GM10248 (cell line): Measurements from ENCODE around the gene SURF1.
A peak's percentile ranks its signal among the peaks of the same experiment; 100 is the strongest.

Source experiments
- CTCF ChIA-PET: fragments of 300-600 bp; sonication (Branson Sonifier 250); formaldehyde crosslinking; extraction: SDS; loops from one replicate; lab custom pipeline; 2021; ENCODE audit warnings: antibody characterized with exemption; lab: Yijun Ruan, JAX
- POLR2A ChIA-PET: fragments of 350-650 bp; sonication (Branson Sonifier 250); formaldehyde crosslinking; extraction: SDS; loops from one replicate; lab custom pipeline; 2020; ENCODE audit warnings: antibody characterized with exemption; lab: Yijun Ruan, JAX
- DNase-seq: peaks from one replicate; pipeline ENCODE4 v3.0.0; 2012; ENCODE audit errors: extremely low spot score
- TF ChIP-seq, protein P1 (sequence below): IDR thresholded peaks from 2 replicates; pipeline ENCODE4 v1.5.1; 2012; ENCODE audit warnings: mild to moderate bottlenecking, low read depth; ENCODE audit errors: extremely low read depth, missing control alignments, control extremely low read depth

Gene SURF1

DNA sequence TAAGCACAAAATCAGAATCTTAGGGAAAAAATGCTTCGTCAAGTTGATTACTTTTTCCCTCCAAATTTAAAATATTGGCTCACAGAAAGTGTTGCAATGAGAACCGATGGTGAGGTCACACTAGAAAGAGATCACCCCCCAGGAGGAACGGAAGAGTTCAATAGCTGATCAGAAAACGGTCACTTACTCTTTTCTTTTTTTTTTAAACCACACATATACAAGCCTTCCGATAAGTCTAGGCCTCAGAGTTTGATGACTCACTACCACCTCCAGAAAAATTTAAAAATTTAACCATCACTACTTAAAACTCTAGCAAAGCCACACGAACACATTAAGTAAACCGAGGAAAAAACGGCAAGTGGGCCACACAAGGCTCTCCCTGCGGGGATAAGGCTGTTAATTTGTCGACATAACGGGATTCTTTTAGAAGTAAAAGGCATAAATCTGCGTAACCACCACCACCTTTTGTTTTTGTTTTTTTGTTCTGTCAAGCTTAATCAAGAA is 18.4 kb upstream of the SURF1 start:
- ChIA-PET CTCF (interaction anchor here (1.1 to 4.8 kb wide), 3 partner anchors 12 to 112 kb away, joined by 3 to 22 read pairs (median 5); no protein-coding TSS in a partner anchor), POLR2A (interaction anchor here (1.2 to 2.5 kb wide), 3 partner anchors 11 to 45 kb away, joined by 3 to 10 read pairs (median 3); partner anchors contain the start of genes MED22 and RPL7A)
- TF ChIP-seq, protein P1, sequence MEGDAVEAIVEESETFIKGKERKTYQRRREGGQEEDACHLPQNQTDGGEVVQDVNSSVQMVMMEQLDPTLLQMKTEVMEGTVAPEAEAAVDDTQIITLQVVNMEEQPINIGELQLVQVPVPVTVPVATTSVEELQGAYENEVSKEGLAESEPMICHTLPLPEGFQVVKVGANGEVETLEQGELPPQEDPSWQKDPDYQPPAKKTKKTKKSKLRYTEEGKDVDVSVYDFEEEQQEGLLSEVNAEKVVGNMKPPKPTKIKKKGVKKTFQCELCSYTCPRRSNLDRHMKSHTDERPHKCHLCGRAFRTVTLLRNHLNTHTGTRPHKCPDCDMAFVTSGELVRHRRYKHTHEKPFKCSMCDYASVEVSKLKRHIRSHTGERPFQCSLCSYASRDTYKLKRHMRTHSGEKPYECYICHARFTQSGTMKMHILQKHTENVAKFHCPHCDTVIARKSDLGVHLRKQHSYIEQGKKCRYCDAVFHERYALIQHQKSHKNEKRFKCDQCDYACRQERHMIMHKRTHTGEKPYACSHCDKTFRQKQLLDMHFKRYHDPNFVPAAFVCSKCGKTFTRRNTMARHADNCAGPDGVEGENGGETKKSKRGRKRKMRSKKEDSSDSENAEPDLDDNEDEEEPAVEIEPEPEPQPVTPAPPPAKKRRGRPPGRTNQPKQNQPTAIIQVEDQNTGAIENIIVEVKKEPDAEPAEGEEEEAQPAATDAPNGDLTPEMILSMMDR: no peak
- DNase-seq: no peak

DNA sequence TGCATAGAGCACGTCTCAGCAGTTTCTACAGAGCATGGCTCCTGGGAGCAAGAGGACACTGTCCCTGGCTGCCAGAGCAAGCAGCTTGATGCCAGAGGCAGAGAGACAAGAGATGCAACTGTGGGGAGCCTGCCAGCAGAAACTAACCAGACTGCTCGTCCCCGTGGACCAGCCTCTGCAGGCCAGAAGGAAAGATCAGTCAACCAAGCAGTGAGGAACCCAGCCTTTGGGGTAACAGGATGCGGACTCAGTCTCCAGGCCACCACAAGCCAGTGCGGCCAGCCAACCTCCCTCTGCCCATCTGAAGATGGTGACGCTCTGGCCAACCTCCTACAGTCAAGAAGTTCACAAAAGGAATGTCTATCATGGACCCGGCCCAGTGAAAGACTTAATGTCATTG is 15.9 kb upstream of the SURF1 start:
- CTCF ChIA-PET: interaction anchor here (0.7 to 4.8 kb wide), 9 partner anchors 9 to 228 kb away, joined by 3 to 22 read pairs (median 5); partner anchors contain the start of genes SURF1 and SURF2
- POLR2A ChIA-PET: interaction anchor here (1.2 to 3.5 kb wide), 5 partner anchors 9 to 32 kb away, joined by 3 to 21 read pairs (median 7); partner anchors contain the start of genes MED22, RPL7A, SURF1 and SURF2
- no peak for DNase-seq
- TF ChIP-seq, protein P1: no peak

DNA sequence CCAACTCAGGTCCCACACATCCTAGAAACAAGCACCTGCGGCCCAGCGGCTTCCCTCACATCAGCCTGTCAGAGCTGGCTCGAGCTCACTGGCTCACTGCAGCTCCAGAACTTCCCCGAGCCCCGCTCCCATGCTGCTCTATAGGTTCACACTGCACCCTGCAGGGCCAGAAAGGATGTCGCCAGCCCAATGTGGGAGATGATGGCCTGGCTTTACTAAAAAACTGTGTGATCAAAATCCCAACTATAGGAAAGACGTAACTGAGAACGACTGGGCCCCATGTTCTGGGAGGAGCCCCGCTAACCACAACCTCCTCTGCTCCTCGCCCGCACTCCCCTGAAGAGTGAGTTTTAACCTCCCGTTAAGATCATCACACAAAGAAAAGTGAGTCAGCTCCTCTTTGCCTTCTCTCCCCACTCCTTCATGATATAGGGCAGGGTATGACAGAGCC is 15.0 kb upstream of the SURF1 start:
- DNase-seq: no peak
- TF ChIP-seq, protein P1: peak; percentile 33
- ChIA-PET CTCF (interaction anchor here (0.7 to 4.8 kb wide), 13 partner anchors 8 to 227 kb away, joined by 3 to 22 read pairs (median 4); partner anchors contain the start of genes SLC2A6, SURF1 and SURF2), POLR2A (interaction anchor here (1.2 to 3.5 kb wide), 6 partner anchors 8 to 88 kb away, joined by 5 to 21 read pairs (median 7); partner anchors contain the start of genes CACFD1, MED22, RPL7A and SURF1)

DNA sequence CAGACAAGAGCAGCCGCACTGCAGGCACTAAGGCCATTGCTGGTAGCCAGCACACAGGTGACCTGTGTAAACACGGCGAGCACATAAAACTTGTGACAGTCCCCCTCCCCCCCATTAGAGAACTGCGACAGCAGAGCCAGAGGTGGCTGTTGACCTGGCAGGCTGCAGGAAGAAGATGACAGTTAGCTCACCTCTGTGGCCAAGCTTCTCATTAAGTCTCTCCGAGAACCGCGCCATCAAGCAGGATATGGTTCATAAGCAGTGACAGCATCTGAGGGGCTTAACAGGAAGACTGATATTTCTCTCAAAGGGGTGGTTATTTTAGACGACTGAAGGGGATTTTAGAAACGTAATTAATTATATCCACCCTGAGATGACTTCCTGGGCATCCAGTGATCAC is 14.4 kb upstream of the SURF1 start:
- DNase-seq: no peak
- TF ChIP-seq, protein P1: no peak
- ChIA-PET POLR2A (interaction anchor here (1.2 to 3.5 kb wide), 5 partner anchors 7 to 89 kb away, joined by 5 to 21 read pairs (median 7); partner anchors contain the start of genes CACFD1, MED22, RPL7A and SURF1), CTCF (interaction anchor here (0.9 to 4.8 kb wide), 9 partner anchors 8 to 185 kb away, joined by 3 to 22 read pairs (median 5); partner anchors contain the start of genes SLC2A6, SURF1 and SURF2)

DNA sequence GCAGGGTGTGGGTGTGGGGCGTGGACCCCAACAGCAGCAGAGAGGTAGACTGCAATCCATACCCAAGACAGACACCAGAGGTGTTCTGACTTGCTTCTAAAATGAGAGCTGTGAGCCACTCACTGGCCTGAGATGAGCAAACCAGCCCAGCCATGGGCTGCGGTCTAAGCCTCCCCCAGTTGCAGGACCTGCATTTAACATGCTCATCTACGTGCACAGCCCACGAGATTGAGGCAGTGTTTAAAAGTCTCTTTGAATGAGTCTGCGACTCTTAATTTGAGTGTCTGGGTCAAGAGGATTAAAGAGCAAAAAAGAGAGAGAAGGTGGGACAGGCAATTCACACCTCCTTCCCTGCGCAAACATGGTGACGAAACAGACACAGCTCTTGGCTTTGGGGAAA is 13.6 kb upstream of the SURF1 start:
- TF ChIP-seq, protein P1: no peak
- POLR2A ChIA-PET: interaction anchor here (3.1 kb wide), 1 partner anchor 15 kb away, joined by 21 read pairs; the partner anchor contains the start of genes SURF1 and SURF2
- CTCF ChIA-PET: interaction anchor here (1.5 kb wide), 1 partner anchor 30 kb away, joined by 4 read pairs; no protein-coding TSS in a partner anchor

DNA sequence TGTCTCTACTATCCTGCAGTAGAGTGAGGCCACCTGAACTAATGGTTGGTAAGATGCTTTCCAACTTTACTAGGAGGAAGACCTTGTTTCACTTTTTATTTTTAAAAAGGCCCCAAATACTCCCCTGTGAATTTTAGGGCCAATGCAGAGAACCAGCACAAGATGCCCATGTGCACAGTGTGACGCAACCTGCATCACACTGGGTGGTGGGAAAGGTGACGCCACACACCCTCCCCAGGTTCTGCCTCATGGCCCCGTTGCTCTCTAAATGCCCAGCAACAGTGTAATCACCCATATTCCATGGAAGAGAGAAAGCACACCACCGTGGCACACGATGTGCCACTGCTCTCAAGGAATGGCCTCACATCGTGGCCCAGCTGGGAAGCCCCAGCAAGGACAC is 13.1 kb upstream of the SURF1 start:
- POLR2A ChIA-PET: no interaction called here
- CTCF ChIA-PET: no interaction called here
- DNase-seq: no peak
- TF ChIP-seq, protein P1: no peak

More for the DNA sequence above, 13.6 kb upstream of the SURF1 start:
- DNase-seq: no peak
